Endothelial cell of umbilical vein (primary cell): ENCODE results near the gene AVPR2. TPM values are rescaled to one million over a fixed set of nuclear protein-coding genes. Genes with fewer than 3 reads are reported as not detected.

Source experiments
- BruUV-seq: library from RNA; stranded (reverse); fragments of 400-500 nt; replicated peaks from 2 replicates; lab custom pipeline; 2021; lab: Mats Ljungman, UMichigan
- CTCF ChIA-PET: fragments of 300-600, 350-600 bp; sonication (Branson Sonifier 250); formaldehyde crosslinking; loops from one replicate; lab custom pipeline; 2021; ENCODE audit warnings: antibody characterized with exemption, inconsistent platforms; lab: Charles Lee
- POLR2A ChIA-PET: fragments of 300-600, 350-600 bp; sonication (Branson Sonifier 250); formaldehyde crosslinking; loops from one replicate; lab custom pipeline; 2021; ENCODE audit warnings: antibody characterized with exemption, inconsistent platforms; lab: Charles Lee
- DNase-seq: peaks from one replicate; pipeline ENCODE4 v3.0.0-alpha.2; 2011; ENCODE audit warnings: low read depth, low spot score
- FAIRE-seq: peaks from 2 replicates; lab custom pipeline; 2011; peaks lifted over from hg19 to GRCh38; lab: Jason Lieb, UNC
- H2AFZ ChIP-seq: 2 replicates; pipeline ENCODE4 v1.6.0; 2012; ENCODE audit warnings: low read depth, low read length, control low read depth, inconsistent platforms
- H3K27ac ChIP-seq: 2 replicates; pipeline ENCODE4 v1.5.1; 2011; ENCODE audit warnings: low read depth, mild to moderate bottlenecking, control low read depth, low read length, moderate library complexity; ENCODE audit not compliant: insufficient read depth
- H3K27me3 ChIP-seq, 2 experiments: 2 replicates each; pipeline versions ENCODE4 v1.6.0 to v1.6.1; 2011; ENCODE audit warnings: low read length in 2 of 2, mixed read lengths in 1 of 2; ENCODE audit not compliant: control insufficient read depth in 2 of 2, insufficient read depth in 2 of 2
- H3K36me3 ChIP-seq, 2 experiments: 2 replicates in 1 of 2; 3 replicates in 1 of 2; pipeline ENCODE4 v1.5.1; 2011; ENCODE audit warnings: low read length in 2 of 2, mild to moderate bottlenecking in 1 of 2, moderate library complexity in 1 of 2; ENCODE audit not compliant: control insufficient read depth in 2 of 2, insufficient read depth in 2 of 2; ENCODE audit errors: extremely low read depth in 1 of 2
- H3K4me1 ChIP-seq: 3 replicates; pipeline ENCODE4 v1.5.1; 2011; ENCODE audit warnings: mild to moderate bottlenecking, low read length; ENCODE audit not compliant: control insufficient read depth, insufficient read depth; ENCODE audit errors: extremely low read depth
- H3K4me2 ChIP-seq: 2 replicates; pipeline ENCODE4 v1.6.1; 2011; ENCODE audit warnings: low read length, control low read depth, mixed read lengths; ENCODE audit not compliant: insufficient read depth
- H3K4me3 ChIP-seq, 3 experiments: fragments of 200-600 bp in 1 of 3; sonication (generic), shearing (Covaris generic) in 1 of 3; replicated peaks in 1 of 3; 2 replicates each; pipeline ENCODE4 v1.5.1; 2011 to 2016; ENCODE audit warnings: control low read depth in 3 of 3, low read length in 3 of 3, mild to moderate bottlenecking in 2 of 3, inconsistent platforms in 1 of 3, low read depth in 1 of 3, moderate library complexity in 1 of 3; ENCODE audit not compliant: insufficient read depth in 1 of 3
- H3K79me2 ChIP-seq: 2 replicates; pipeline ENCODE4 v1.6.0; 2012; ENCODE audit warnings: low read length, inconsistent platforms; ENCODE audit not compliant: control insufficient read depth, insufficient read depth
- H3K9ac ChIP-seq: replicated peaks from 2 replicates; pipeline ENCODE3; 2011; ENCODE audit warnings: low read length, control low read depth; ENCODE audit not compliant: insufficient read depth; ENCODE audit errors: extremely low read depth
- H3K9me1 ChIP-seq: replicated peaks from 3 replicates; pipeline ENCODE4 v1.6.0; 2011; ENCODE audit warnings: mild to moderate bottlenecking, low read length; ENCODE audit not compliant: control insufficient read depth, insufficient read depth; ENCODE audit errors: extremely low read depth
- H3K9me3 ChIP-seq: replicated peaks from 2 replicates; pipeline ENCODE4 v1.5.1; 2012; ENCODE audit warnings: low read length, inconsistent platforms; ENCODE audit not compliant: control insufficient read depth, insufficient read depth
- H4K20me1 ChIP-seq: replicated peaks from 2 replicates; pipeline ENCODE3; 2011; ENCODE audit warnings: mild to moderate bottlenecking, low read length; ENCODE audit not compliant: control insufficient read depth, insufficient read depth; ENCODE audit errors: extremely low read depth
- EZH2 ChIP-seq: IDR thresholded peaks from 2 replicates; pipeline ENCODE4 v1.6.1; 2012; ENCODE audit warnings: borderline replicate concordance, low read depth, mild to moderate bottlenecking, moderate library complexity, low read length, inconsistent platforms; ENCODE audit not compliant: severe bottlenecking
- GATA2 ChIP-seq: IDR thresholded peaks from 2 replicates; pipeline ENCODE4 v1.7.0; 2011; ENCODE audit warnings: low read depth, mild to moderate bottlenecking, moderate library complexity, mixed read lengths, low read length; ENCODE audit not compliant: insufficient read length, insufficient read depth
- JUN ChIP-seq: IDR thresholded peaks from 2 replicates; pipeline ENCODE4 v1.6.1; 2011; ENCODE audit warnings: borderline replicate concordance, low read depth; ENCODE audit not compliant: insufficient read length, insufficient read depth
- MYC ChIP-seq: IDR thresholded peaks from one replicate; pipeline ENCODE4 v1.6.1; 2011; ENCODE audit warnings: mild to moderate bottlenecking, low read depth, low read length
- POLR2A ChIP-seq: IDR thresholded peaks from 2 replicates; pipeline ENCODE4 v1.6.1; 2012; ENCODE audit warnings: low read depth, mild to moderate bottlenecking, control low read depth, low read length
- POLR2AphosphoS5 ChIP-seq: IDR thresholded peaks from 2 replicates; pipeline ENCODE4 v1.6.1; 2012; ENCODE audit warnings: low read depth, mild to moderate bottlenecking, control low read depth, low read length, moderate library complexity; ENCODE audit not compliant: insufficient read depth
- dilution Hi-C: fragments of 300-500 bp; cut with MboI; formaldehyde crosslinking; loops from one replicate; pipeline ENCODE4 v1.15.0; 2019; ENCODE audit warnings: low sequenced_read_pairs; ENCODE audit not compliant: extremely low pct_ligation_motif_present
- intact Hi-C: fragments of 100-400 bp; cut with micrococcal nuclease; formaldehyde crosslinking; loops from one replicate; pipeline ENCODE4 v1.10.0; 2022
- polyA plus RNA-seq, 4 experiments: library from polyadenylated mRNA; depleted of rRNA in 3 of 4; stranded (reverse) in 3 of 4; unstranded in 1 of 4; fragments of >200 nt; gene quantifications; 2 replicates each; pipeline versions ENCODE4 v1.2.1 to v1.2.3, GENCODE V29; 2011 to 2012; ENCODE audit warnings: missing spikeins in 1 of 4
- total RNA-seq: library from RNA; stranded (reverse); gene quantifications from 2 replicates; pipeline ENCODE4 v1.2.3, GENCODE V29; 2021
- TF ChIP-seq, protein P1 (sequence below), 2 donors: IDR thresholded peaks; 1 replicate in 1 of 2; 2 replicates in 1 of 2; pipeline ENCODE4 v1.5.1; 2011; ENCODE audit warnings: low read length in 2 of 2, mild to moderate bottlenecking in 2 of 2, moderate library complexity in 2 of 2, control low read depth in 1 of 2, inconsistent platforms in 1 of 2, low read depth in 1 of 2; ENCODE audit not compliant: insufficient read depth in 1 of 2; ENCODE audit errors: extremely low read depth in 1 of 2

Gene AVPR2
- total and polyA plus RNA-seq, 2 donors (not counting 3 experiments of a cell fraction or from before 2014, with no cell fraction given) = not detected

GRCh38 chrX:153938226-153938786 is 33.8 kb downstream of the AVPR2 start:
- dilution Hi-C loops (no loop called here), intact Hi-C loops (no loop called here)
- no peak overlapping the region for H3K27ac ChIP-seq
- H3K9ac ChIP-seq = no peak overlapping the region
- no peak for FAIRE-seq
- TF ChIP-seq POLR2AphosphoS5 = no peak
- TF ChIP-seq, protein P1, sequence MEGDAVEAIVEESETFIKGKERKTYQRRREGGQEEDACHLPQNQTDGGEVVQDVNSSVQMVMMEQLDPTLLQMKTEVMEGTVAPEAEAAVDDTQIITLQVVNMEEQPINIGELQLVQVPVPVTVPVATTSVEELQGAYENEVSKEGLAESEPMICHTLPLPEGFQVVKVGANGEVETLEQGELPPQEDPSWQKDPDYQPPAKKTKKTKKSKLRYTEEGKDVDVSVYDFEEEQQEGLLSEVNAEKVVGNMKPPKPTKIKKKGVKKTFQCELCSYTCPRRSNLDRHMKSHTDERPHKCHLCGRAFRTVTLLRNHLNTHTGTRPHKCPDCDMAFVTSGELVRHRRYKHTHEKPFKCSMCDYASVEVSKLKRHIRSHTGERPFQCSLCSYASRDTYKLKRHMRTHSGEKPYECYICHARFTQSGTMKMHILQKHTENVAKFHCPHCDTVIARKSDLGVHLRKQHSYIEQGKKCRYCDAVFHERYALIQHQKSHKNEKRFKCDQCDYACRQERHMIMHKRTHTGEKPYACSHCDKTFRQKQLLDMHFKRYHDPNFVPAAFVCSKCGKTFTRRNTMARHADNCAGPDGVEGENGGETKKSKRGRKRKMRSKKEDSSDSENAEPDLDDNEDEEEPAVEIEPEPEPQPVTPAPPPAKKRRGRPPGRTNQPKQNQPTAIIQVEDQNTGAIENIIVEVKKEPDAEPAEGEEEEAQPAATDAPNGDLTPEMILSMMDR (IDR thresholded peaks at IDR 0.05; ENCODE audit: extremely low read depth in 1 of 2, insufficient read depth in 1 of 2, low read depth in 1 of 2, low read length in 2 of 2) = no peak
- no peak for TF ChIP-seq GATA2
- no peak for TF ChIP-seq EZH2
- no peak for TF ChIP-seq POLR2A
- TF ChIP-seq JUN = no peak
- no peak for TF ChIP-seq MYC
- no peak overlapping the region for H2AFZ ChIP-seq
- no TSS peak for BruUV-seq
- H4K20me1 ChIP-seq = no peaks in the 10 kb centered on the region
- peaks cover 11% of the 10 kb centered on the region for H3K79me2 ChIP-seq
- DNase-seq = no peak
- no peak overlapping the region for H3K4me3 ChIP-seq
- H3K9me3 ChIP-seq = no peaks in the 10 kb centered on the region
- ChIA-PET CTCF (interaction anchor here (0.9 to 1.5 kb wide), 3 partner anchors 9 to 15 kb away, joined by 3 to 6 read pairs (median 6); no protein-coding TSS in a partner anchor), POLR2A (no interaction called here)
- H3K4me2 ChIP-seq = no peak overlapping the region
- H3K27me3 ChIP-seq = no peaks in the 10 kb centered on the region
- no peaks in the 10 kb centered on the region for H3K36me3 ChIP-seq
- peaks cover 3% of the 10 kb centered on the region for H3K4me1 ChIP-seq
- H3K9me1 ChIP-seq = no peaks in the 10 kb centered on the region
